HG03520 (cell line): ENCODE measurements around the gene SLC35D3.
"Not testable (repeated sequence)": the region's sequence is repeated elsewhere in the genome, so short reads cannot be mapped to it uniquely, and the experiment has no call there.

Source experiments
- ATAC-seq: cut with Tn5 transposase; IDR thresholded peaks from one replicate; pipeline ENCODE4 v1.9.1; 2021; ENCODE audit warnings: mild to moderate bottlenecking, moderate library complexity; ENCODE audit not compliant: unreplicated experiment

The SLC35D3 gene

GRCh38 chr6:136923116-136923953 lies 1.2 kb downstream of the SLC35D3 start:
- no peak for ATAC-seq

GRCh38 chr6:136923954-136924673 lies 2.0 kb downstream of the SLC35D3 start:
- no peak for ATAC-seq

DNA sequence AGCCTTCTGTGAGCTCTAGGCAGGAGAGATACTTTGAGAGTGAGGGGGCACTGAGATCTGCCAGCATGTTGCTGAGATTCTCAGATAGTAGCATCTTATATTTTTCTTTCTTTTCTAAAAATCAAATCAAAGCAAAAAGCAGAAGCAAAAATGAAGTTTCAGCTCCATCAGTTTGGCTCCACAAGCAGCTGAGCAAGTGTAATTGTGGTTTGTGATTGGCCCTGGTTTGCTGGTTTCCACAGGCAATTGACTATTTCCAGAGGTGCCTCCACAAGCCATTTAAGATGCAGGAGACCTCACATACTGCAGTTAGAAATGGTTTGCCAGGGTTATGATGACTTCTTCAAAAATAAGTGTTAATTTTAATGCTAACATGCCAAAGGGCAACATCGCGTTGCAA lies 4.3 kb downstream of the SLC35D3 start:
- no peak for ATAC-seq

DNA sequence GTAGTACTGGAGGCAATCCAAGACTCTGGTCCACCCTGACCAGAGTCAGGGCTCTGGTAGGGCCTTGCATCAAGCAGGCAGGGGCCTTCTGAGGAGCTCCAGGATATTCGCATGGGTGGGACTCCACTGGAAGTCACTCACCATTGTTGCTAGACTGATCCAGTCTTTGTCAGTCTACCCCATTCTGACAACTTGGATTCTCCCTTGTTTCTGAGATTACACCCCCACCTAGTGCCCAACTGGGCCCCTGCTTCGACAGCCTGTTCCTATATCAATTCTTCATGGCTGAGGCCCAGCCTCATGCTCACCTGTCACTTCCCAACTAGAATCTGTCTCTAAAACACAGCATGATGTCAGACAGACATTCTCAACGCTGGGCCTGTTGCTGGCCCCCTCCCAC lies 5.2 kb downstream of the SLC35D3 start:
- ATAC-seq, result no peak

DNA sequence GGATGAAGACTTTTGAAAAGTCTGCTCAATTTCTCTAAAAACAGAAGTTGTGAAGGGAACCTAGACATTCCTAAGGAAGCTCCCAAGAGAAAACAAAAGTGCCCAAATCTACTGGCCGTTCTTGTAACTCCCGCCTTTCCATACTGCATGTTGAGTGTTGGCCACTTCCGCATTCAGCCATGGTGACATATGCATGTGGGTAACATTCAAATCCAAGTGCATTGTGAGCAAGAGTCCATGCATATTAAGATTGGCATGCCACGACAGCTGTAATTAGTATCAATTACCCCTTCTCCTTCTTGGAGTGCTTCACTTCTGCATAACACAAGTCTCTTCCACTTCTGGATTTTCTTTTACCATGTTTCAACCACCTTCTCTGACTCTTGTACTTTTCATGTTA lies 8.4 kb downstream of the SLC35D3 start:
- ATAC-seq, result no peak

DNA sequence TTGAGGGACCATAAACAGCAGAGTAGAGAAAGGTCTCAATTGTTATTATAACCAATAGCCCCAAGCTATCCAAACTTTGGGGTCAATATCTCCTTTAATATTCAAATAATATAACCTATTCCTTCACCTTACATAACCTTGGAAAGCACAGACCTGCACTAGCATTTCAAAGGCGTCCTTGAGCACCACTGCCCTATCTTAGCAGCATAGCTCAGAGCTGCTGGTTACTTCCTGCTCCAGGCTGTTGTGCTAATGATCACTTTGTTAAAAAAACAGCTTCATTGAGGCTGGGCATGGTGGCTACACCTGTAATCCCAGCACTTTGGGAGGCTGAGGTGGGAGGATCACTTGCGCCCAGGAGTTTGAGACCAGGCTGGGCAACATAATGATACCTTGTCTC lies 10.5 kb downstream of the SLC35D3 start:
- no peak for ATAC-seq

DNA sequence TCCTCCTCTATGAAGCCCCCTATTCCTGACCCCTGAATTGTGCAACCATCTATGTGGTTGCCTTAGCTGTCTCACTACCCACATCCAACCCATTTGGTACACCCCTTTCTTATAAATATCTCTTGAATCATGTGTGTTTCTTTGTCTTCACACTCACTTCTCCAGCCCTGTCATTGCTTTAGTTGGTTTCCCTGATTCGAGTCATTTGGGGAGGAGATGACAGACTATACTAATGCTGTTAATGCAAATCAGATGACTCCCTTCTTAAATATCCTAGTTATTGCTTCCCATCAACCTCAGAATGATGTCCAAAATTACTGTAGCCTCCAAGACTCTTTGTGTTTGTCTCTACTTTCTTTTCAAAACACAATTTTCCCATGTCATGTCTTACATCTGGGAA lies 23.0 kb downstream of the SLC35D3 start:
- ATAC-seq, result no peak

DNA sequence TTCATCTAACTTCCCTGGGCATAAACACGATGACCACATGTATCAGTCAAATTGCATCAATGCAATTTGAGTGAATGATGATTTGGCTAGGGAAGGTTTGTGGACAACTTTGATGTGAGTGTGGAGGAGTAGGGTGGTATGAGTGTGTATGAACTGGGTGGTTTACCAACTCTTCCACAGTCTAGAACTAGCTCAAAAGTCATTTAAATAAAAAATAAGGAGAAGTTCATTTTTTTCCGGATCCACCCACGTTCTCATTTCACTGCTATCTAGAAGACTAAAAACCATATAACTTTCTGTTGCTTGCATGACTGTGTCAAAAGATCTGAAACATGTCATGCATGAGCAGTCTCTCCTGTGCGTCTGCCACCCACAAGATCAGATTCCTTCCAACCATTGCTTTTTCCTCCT lies 23.6 kb downstream of the SLC35D3 start:
- ATAC-seq, result no peak

DNA sequence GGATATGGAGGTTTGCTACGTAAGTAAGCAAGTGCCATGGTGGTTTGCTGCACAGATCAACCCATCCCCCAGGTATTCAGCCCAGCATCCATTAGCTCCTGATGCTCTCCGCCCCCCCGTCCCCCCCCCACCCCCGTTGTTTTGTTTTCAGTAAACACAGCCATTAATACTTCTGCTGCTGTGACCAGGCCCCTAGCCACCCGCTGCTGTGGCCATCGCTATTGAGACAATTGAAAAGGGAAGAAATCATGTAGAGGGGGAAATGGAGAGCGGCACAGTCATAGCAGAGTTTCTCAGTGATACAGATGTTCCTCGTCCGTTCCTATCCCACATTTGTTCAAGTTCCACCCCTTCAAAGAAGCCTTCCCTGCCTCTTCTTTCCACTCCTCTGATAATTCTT lies 24.9 kb downstream of the SLC35D3 start:
- no peak for ATAC-seq

GRCh38 chr6:136949957-136950356 lies 27.9 kb downstream of the SLC35D3 start:
- not testable (repeated sequence) for ATAC-seq

- no peak for ATAC-seq
Observed at GRCh38 chr6:136950436-136951126, 28.5 kb downstream of the SLC35D3 start.

DNA sequence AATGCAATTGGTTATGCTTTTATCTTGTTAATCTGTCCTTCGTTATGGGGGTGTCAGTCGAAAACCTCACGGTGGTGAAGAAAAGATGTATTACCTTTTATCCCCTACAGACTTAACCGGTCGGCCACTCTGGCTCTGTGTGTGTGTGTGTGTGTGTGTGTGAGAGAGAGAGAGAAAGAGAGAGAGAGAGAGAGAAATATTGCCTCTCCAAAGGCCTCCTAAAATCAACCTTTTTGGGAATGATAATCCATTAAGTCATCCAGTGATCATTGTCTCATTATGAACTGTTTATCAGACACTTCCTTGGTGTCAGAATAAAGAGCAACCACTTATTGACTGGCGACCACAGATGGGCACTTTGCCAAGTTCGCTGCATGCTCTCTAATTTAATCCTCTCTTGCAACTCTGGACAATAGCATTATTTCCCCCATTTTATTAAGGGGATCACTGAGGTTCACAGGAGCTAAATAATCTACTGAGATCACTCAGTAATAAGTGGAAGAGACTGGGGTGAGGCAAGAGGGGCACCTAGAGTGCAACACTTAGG lies 30.7 kb downstream of the SLC35D3 start:
- ATAC-seq, result no peak

- ATAC-seq, result no peak
Observed at GRCh38 chr6:136955123-136955522, 33.0 kb downstream of the SLC35D3 start.

DNA sequence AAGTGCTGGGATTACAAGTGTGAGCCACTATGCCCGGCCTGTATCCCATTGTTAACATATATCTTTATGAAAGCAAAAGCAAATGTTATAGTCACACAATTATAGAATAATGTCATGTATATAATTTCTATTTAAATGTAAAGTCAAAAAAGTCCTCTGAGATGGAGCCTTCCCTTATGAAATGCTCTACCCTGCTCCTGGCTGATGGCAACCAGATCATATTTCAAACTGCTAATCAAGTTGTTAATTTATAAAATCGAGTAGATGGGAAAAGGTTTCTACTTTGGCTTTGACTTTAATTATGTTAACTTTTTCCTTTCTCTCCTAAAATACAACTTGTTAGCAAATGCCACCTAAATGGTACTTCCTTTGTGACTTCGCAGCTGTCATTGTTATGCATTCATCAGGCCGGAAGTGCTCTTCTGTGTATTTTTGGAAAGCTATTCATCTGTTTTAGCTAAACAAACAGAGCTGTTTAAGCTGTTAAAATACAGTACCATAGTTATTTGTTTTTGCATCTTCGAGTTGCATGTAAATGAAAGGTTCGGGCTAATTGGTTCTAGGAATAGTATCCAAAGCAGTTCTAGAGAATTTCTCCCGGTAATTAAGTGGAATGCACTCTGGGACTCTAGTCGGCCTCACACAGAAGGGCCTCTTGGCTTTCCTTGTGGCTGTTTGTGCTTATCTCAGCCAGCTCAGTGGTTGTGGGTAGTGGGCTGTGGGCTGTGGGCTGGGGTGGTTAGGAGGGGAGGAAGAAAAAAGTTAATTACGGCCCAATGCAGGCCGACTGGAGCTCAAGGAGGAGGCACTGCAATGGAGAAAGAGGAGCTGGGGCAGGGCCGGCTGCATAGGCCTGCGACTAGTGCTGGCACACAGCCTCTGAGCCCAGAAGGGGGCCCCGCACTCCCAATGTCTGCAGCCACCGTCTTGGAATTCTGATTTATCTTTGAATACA lies 34.8 kb downstream of the SLC35D3 start:
- ATAC-seq, result no peak

DNA sequence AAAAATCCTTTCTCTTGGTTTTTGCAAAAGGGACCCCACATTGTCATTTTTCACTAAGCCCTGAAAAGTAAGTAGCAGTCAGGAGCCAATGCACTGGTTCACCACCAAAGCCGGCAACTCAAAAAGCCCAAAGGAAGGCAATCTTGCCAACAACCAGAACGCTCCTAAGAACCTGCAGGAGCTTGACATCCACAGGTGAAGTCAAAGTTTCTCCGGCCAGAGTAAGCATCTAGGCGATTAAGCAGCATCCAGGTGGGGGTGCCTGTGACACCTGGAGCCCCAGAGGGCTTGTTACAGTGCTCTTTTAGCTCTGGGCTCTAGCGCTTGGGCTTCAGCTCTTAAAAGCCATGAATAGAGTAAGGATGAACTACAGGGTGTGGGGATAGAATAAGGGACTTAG lies 36.1 kb downstream of the SLC35D3 start:
- no peak for ATAC-seq

- no peak for ATAC-seq
Observed at GRCh38 chr6:136959471-136959891, 37.4 kb downstream of the SLC35D3 start.

- ATAC-seq, result not testable (repeated sequence)
Observed at GRCh38 chr6:136959935-136960334, 37.8 kb downstream of the SLC35D3 start.

- no peak for ATAC-seq
Observed at GRCh38 chr6:136960781-136961180, 38.7 kb downstream of the SLC35D3 start.

DNA sequence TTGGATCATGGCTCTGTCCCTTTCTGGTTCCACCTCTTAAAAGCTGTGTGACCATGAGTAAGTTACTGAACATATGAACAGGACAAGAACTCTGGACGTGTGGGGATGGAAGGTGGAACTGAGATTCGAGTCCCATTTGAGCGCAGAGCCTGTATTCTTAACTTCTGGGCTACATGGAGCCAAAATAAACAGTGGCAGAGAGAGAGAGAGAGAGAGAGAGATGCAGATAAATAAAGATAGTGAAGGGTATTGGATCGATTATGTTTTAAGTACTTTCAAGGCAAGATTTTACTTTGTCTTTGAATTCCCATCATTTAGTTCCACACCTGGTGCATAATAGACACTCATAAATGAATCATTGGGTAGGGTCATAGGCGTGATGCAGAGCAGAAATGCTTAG lies 39.7 kb downstream of the SLC35D3 start:
- no peak for ATAC-seq

DNA sequence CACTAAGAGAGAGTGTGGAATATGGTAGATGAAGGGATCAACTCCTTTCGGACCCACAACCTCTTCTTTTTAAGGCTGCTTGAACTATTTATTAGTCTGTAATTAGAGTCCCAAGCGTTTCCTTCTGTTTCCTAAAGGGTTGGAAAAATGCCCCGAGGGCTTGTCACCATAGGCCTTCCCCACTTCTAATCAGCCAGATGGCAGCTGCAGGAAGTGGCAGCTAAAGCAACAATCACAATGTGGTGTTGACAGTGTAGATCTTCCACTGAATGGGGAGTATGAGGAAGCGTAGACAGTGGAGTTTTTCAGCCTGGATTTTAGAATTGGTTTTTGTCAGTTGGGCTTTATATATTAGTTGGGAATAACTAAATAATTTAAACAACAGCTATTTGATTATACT lies 40.6 kb downstream of the SLC35D3 start:
- ATAC-seq, result no peak
